Ovary (tissue), 9 donors: ENCODE measurements around the gene C15orf61. TPM values are rescaled to one million over a fixed set of nuclear protein-coding genes. Genes with fewer than 3 reads are reported as not detected.

ENCODE experiments used
- DNase-seq, 5 donors: peaks; one replicate each; pipeline ENCODE4 v3.0.0-alpha.2; 2019 to 2020
- H3K27ac ChIP-seq, 2 donors: fragments of 200-600 bp; one replicate each; pipeline versions ENCODE4 v1.5.1 to v1.8.0; 2019 to 2022
- H3K27me3 ChIP-seq: fragments of 200-600 bp; one replicate; pipeline ENCODE4 v1.8.0; 2022
- H3K36me3 ChIP-seq: fragments of 200-600 bp; sonication (generic); one replicate; pipeline ENCODE4 v1.5.1; 2019
- H3K4me1 ChIP-seq: one replicate; pipeline ENCODE4 v1.8.1; 2013; ENCODE audit warnings: mild to moderate bottlenecking, moderate library complexity; ENCODE audit not compliant: insufficient read depth
- H3K4me3 ChIP-seq: fragments of 200-600 bp; sonication (generic); one replicate; pipeline ENCODE4 v1.5.1; 2017
- H3K9me3 ChIP-seq, 2 donors: fragments of 200-600 bp in 1 of 2; sonication (generic) in 1 of 2; one replicate each; pipeline versions ENCODE4 v1.5.1 to v1.8.1; 2013 to 2019; ENCODE audit warnings: mild to moderate bottlenecking in 1 of 2, moderate library complexity in 1 of 2
- EP300 ChIP-seq: sonication (generic); formaldehyde crosslinking; IDR thresholded peaks from one replicate; pipeline ENCODE4 v1.6.1; 2017; ENCODE audit warnings: antibody characterized with exemption
- POLR2A ChIP-seq: fragments of 450-650 bp; IDR thresholded peaks from one replicate; pipeline ENCODE4 v1.6.1; 2017; ENCODE audit warnings: antibody characterized with exemption, mild to moderate bottlenecking, moderate library complexity
- WGBS, 3 donors: extraction: QIAGEN DNeasy Blood & Tissue Kit in 1 of 3; methylation state at CpG; one replicate each; pipeline versions ENCODE4 v1.1.5 to v1.1.7; 2013 to 2017; 5-methylcytosine and 5-hydroxymethylcytosine counted together
- intact Hi-C, 4 donors: fragments of 100-400 bp; cut with DNase I; formaldehyde crosslinking; loops; one replicate each; pipeline versions ENCODE4 v1.11.0 to v1.15.1; 2022 to 2023
- polyA plus RNA-seq, 2 donors: library from polyadenylated mRNA; stranded (reverse); fragments of 200-250 nt in 1 of 2; fragments of 350-450 nt in 1 of 2; fragmentation: Illumina TruSeq in 1 of 2; extraction: RNeasy Lipid Tissue Mini Kit (QIAGEN cat#74804) in 1 of 2; gene quantifications; one replicate each; pipeline ENCODE4 v1.2.3, GENCODE V29; 2013 to 2014
- total RNA-seq, 7 donors: library from RNA; depleted of rRNA in 2 of 7; stranded (reverse); fragments of >200 nt in 2 of 7; fragmentation: NEBNext Ultra II Directional in 3 of 7; extraction: Animal tissue kit (Norgen Biotek cat#: 25700) in 3 of 7; gene quantifications; one replicate each; pipeline versions ENCODE4 v1.1.0 to v1.2.4, GENCODE V29; 2016 to 2023
- TF ChIP-seq, protein P1 (sequence below), 3 donors: fragments of 450-650 bp in 2 of 3; fragments of 200-600 bp in 1 of 3; IDR thresholded peaks; one replicate each; pipeline versions ENCODE4 v1.5.1 to v1.8.0; 2016 to 2022; ENCODE audit warnings: antibody characterized with exemption in 3 of 3, mild to moderate bottlenecking in 1 of 3
- donor health status: DM: no; HTN: no; CAD: no; lungs with moderate emphysema.
- donor health status: DM: no; HTN: no; CAD: no.
- donor health status: Bipolar disorder and iron deficiency.
- donor health status: DM: yes; HTN: yes; CAD: no.
- donor health status: DM: no; HTN: no; CAD: no.
- donor health status: DM: yes; HTN: yes; CAD: no.

The C15orf61 gene
- total and polyA plus RNA-seq, 9 donors = 2.7 to 7.8 (median 6.6) TPM

DNA sequence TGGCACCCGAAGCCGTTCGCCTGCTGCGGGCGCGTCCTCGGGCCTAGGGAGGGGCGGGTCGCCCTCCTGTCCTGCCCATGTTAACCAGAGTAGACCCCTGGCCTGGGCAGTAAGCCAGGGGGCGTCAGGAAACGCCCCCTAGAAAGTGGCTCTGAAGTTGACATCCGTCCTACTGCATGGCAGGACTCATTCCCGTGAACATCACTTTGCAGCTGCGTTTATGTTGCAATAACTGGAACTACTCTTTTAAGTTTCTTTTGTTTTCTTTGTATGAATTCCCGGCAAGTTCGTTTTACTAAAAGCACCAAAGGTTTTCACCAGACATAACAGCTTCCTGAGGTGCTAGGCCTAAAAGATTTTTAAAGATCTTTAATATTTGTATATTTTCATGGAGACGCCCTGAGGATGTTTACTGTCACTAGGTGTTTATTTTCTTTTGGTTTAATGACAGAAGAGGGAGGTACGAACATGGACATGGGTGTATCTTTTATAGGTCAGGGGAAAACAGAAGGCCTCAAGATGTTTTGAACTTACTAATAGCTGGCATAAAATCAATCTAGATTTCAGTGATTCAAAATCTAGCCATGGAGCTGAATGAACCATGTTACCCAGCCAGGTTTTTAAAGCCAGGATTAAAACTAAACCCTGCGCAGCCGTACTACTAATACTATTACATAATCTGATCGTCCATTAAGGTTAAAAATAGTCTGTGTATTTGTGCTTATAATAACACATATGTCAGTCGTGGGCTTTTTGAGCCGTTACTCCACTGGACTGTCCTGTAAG is 1.0 kb downstream of the C15orf61 start:
- TF ChIP-seq EP300 (no peak), POLR2A (no peak)
- TF ChIP-seq, protein P1, sequence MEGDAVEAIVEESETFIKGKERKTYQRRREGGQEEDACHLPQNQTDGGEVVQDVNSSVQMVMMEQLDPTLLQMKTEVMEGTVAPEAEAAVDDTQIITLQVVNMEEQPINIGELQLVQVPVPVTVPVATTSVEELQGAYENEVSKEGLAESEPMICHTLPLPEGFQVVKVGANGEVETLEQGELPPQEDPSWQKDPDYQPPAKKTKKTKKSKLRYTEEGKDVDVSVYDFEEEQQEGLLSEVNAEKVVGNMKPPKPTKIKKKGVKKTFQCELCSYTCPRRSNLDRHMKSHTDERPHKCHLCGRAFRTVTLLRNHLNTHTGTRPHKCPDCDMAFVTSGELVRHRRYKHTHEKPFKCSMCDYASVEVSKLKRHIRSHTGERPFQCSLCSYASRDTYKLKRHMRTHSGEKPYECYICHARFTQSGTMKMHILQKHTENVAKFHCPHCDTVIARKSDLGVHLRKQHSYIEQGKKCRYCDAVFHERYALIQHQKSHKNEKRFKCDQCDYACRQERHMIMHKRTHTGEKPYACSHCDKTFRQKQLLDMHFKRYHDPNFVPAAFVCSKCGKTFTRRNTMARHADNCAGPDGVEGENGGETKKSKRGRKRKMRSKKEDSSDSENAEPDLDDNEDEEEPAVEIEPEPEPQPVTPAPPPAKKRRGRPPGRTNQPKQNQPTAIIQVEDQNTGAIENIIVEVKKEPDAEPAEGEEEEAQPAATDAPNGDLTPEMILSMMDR (IDR thresholded peaks at IDR 0.05) = no peak
- intact Hi-C loops = loop anchor here in 1 of 4 donors (5.0 kb wide), 1 partner anchor 315 kb away; no protein-coding TSS in a partner anchor
- peak overlapping the region; percentile 89 for H3K4me3 ChIP-seq
- H3K27me3 ChIP-seq = no peaks in the 10 kb centered on the region
- no peak for DNase-seq
- H3K9me3 ChIP-seq = no peaks in the 10 kb centered on the region
- no peaks in the 10 kb centered on the region for H3K4me1 ChIP-seq
- no peaks in the 10 kb centered on the region for H3K36me3 ChIP-seq
- H3K27ac ChIP-seq = peak overlapping the region; percentile 88 to 92
- 0 to 1% (median 1%) methylated on average over 23 of the region's 23 CpGs for WGBS, 3 donors

DNA sequence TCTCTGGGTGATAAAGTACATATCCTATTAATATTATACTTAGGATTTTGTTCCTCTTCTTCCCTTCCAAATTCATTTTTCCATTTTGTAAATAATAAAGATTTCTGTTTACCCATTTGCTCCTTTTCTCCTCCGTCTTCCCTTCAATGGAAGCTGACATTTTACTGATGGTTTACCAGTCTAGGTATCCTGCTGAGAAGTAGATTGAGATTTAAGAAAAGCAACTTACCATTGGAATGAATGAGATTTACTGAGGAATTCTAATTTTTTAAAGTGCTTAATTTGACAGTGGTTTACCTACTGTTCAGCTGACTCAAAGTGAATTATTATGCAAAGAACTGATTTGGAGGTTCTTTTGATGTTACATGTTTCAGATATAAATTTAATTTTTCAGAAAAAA is 2.4 kb downstream of the C15orf61 start:
- no peak overlapping the region for H3K4me3 ChIP-seq
- 77 to 90% (median 83%) methylated on average over 1 of the region's 1 CpG for WGBS, 3 donors
- intact Hi-C loops = loop anchor here in 1 of 4 donors (5.0 kb wide), 1 partner anchor 314 kb away; no protein-coding TSS in a partner anchor
- no peaks in the 10 kb centered on the region for H3K36me3 ChIP-seq
- H3K9me3 ChIP-seq = no peaks in the 10 kb centered on the region
- H3K27ac ChIP-seq = no peak overlapping the region
- no peaks in the 10 kb centered on the region for H3K27me3 ChIP-seq
- DNase-seq = no peak
- TF ChIP-seq EP300 (no peak), POLR2A (no peak)
- TF ChIP-seq, protein P1 (IDR thresholded peaks at IDR 0.05) = no peak
- no peaks in the 10 kb centered on the region for H3K4me1 ChIP-seq

DNA sequence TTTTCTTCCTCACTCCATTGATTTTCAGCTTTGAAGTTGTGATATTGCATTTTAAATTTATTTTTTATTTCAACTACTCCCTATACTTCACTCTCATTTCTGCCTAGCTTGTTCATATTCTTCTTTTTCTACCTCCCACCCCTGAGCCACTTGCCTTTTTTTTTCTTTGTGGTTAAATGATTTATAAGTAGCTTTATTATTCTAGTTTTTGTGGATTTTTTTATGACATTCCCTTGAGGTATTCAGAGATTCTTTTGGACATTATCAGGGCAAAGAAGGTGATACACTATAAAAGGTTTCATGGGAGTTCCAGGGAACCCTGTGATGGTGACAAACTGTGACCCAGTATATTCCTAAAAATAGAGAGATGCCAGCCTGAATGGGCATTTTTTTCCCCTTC is 3.3 kb downstream of the C15orf61 start:
- H3K36me3 ChIP-seq = no peaks in the 10 kb centered on the region
- H3K4me1 ChIP-seq = no peaks in the 10 kb centered on the region
- DNase-seq = no peak
- no peaks in the 10 kb centered on the region for H3K27me3 ChIP-seq
- H3K27ac ChIP-seq = no peak overlapping the region
- TF ChIP-seq POLR2A (no peak), EP300 (no peak)
- TF ChIP-seq, protein P1 (IDR thresholded peaks at IDR 0.05) = no peak
- H3K4me3 ChIP-seq = no peak overlapping the region
- intact Hi-C loops = loop anchor here in 1 of 4 donors (5.0 kb wide), 1 partner anchor 313 kb away; no protein-coding TSS in a partner anchor
- no peaks in the 10 kb centered on the region for H3K9me3 ChIP-seq

DNA sequence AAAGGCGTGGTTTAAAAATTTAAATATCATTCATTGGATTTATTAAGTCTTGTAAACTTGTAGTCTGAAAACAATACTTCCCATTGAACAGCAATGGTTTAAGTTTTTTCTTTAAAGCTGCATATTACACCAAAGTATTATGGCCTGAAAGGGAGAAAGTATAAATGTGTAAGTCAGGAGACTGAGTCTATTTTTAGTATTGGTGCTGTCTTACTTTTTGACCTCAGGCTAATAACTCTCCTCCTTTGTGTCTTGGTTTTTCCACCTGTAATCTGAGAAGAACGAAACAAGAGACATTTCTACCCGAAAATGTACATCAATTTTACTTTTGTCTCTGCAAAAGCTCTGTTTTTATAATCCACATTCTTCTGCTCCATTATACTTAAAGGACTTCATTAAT is 7.6 kb downstream of the C15orf61 start:
- H3K4me1 ChIP-seq = no peaks in the 10 kb centered on the region
- DNase-seq = no peak
- intact Hi-C loops = no loop called here
- no peaks in the 10 kb centered on the region for H3K9me3 ChIP-seq
- no peak for TF ChIP-seq POLR2A
- no peak for TF ChIP-seq EP300
- TF ChIP-seq, protein P1 (IDR thresholded peaks at IDR 0.05) = no peak
- no peaks in the 10 kb centered on the region for H3K36me3 ChIP-seq
- 93 to 97% (median 96%) methylated on average over 3 of the region's 3 CpGs for WGBS, 3 donors
- H3K4me3 ChIP-seq = no peak overlapping the region
- no peak overlapping the region for H3K27ac ChIP-seq
- no peaks in the 10 kb centered on the region for H3K27me3 ChIP-seq
